Choroid plexus epithelial cell (primary cell): ENCODE data around the gene PEX16.
A peak's percentile ranks its signal among the peaks of the same experiment; 100 is the strongest.

ENCODE experiments used
- DNase-seq: peaks from one replicate; pipeline ENCODE4 v3.0.0-alpha.2; 2010; ENCODE audit warnings: low read depth
- H3K4me3 ChIP-seq: 2 replicates; pipeline ENCODE4 v1.5.1; 2011; ENCODE audit warnings: low read depth, mild to moderate bottlenecking, control low read depth, low read length, moderate library complexity
- TF ChIP-seq, protein P1 (sequence below): conservative IDR thresholded peaks from 2 replicates; pipeline ENCODE4 v1.5.1; 2011; ENCODE audit warnings: low read depth, mild to moderate bottlenecking, control low read depth, inconsistent platforms, low read length, moderate library complexity

PEX16 gene

DNA sequence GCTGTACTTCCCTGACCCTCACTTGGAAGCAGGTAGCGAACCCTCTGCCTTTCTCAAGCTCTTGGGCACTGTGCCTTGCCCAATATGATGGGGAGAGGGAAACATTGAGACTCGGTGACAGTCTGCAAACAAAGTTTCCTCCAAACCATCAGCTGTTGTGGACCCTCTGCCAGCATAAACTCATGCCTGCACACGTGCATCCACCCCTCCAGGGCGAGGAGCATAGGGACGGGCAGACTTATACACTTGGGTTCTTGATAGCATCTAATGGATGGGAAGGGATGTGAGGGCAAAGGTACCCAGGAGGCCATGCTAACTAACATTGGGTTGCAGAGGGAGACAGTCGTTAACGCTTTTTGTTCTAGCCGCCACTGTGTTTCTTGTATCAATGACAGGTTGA lies 40.5 kb downstream of the PEX16 start:
- no peak for DNase-seq
- no peak overlapping the region for H3K4me3 ChIP-seq
- TF ChIP-seq, protein P1, sequence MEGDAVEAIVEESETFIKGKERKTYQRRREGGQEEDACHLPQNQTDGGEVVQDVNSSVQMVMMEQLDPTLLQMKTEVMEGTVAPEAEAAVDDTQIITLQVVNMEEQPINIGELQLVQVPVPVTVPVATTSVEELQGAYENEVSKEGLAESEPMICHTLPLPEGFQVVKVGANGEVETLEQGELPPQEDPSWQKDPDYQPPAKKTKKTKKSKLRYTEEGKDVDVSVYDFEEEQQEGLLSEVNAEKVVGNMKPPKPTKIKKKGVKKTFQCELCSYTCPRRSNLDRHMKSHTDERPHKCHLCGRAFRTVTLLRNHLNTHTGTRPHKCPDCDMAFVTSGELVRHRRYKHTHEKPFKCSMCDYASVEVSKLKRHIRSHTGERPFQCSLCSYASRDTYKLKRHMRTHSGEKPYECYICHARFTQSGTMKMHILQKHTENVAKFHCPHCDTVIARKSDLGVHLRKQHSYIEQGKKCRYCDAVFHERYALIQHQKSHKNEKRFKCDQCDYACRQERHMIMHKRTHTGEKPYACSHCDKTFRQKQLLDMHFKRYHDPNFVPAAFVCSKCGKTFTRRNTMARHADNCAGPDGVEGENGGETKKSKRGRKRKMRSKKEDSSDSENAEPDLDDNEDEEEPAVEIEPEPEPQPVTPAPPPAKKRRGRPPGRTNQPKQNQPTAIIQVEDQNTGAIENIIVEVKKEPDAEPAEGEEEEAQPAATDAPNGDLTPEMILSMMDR: no peak

DNA sequence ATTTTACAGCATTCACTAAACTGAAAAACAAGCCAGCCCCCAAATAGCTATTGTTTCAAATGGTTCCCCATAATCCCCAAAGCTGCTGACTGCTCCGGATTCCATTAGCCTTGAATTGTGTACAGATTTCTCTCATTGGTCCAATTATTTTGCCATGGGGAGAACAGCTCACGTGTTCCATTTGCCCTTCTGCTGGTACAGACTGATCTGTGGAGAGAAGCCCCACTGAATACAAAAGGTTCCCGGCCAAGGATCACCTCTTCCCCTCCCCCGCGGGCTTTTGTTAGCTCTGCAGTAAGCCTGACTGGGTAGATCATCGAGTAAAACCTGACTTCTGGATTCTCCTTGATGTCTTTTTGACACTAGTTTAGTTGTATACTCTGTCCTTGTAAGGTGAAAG lies 41.3 kb downstream of the PEX16 start:
- DNase-seq: no peak
- TF ChIP-seq, protein P1: no peak

DNA sequence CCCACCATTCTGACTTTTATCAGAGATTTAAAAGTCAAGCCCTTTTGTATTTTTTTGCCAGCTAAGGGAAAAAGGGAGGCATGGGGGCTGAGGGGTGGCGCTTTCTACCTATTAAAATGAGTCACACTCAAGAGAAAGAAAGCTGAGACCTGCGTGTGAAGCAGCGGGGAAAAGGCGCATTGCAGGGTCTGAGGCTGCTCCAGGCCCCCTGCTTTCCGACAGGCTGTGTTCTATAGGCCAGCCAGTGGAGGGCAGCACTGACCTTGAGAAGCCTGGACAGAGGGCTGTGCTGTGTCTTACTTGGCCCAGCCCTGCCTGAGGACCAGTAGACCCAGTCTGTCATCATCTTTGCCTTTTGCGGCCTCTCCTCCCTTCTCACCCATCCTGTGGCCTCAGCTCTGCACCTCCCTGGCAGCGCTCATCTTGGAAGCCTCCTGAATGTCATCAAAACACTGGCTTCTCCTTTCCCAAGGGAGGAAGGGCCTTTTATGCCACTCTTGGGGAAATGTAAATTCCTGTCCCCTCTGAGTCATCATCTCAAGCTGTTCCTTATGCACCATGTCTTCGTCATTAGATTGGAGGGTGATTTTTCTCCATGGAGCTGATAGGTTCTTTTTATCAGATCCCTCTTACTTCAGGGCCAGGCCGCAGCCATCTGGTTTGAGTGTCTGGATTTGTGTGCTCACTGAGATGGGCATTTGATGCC lies 44.9 kb downstream of the PEX16 start:
- TF ChIP-seq, protein P1: peak; percentile 93
- DNase-seq: peak; percentile 89
- no peak overlapping the region for H3K4me3 ChIP-seq

More for the DNA sequence above, 41.3 kb downstream of the PEX16 start:
- H3K4me3 ChIP-seq: no peak overlapping the region

DNA sequence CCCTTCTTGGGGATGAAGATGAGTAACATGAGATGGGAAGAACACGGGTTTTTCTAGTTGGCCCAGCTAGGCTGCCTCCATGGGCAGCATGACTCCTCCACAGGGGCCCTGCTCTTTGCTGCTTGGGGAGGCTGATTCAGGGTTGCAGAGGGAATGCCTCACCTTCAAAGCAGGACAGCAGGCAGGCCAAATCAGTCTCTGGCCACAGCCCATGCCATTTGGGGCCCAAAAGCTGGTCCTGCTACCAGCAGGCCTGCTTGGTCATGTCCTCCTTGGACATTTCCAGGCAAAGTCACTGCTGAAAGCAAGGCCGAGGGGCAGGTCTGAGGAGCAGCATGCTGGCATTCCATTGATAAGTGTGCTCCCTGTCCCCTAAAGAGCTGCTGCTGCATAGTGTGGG lies 46.0 kb downstream of the PEX16 start:
- TF ChIP-seq, protein P1: no peak
- DNase-seq: no peak
- H3K4me3 ChIP-seq: no peak overlapping the region

DNA sequence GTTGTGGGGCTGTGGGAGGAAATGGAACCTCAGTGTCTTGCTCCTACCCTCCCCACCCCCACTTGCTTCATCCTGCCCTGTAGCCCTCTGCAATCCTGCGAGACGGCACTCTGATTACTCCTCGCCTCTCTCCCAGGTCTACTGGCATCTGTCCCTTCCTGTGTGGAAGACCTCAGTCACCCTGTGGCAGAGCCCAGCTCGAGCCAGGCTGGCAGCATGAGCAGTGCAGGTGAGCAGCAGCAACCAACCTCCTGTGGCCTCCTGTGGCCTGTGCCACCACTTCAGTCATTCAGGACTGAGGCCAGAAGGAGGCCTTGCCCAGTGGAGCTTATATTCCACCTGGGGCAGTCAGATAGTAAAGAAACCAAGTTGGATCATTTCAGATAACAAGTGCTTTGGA lies 47.0 kb downstream of the PEX16 start:
- TF ChIP-seq, protein P1: no peak
- DNase-seq: no peak
- no peak overlapping the region for H3K4me3 ChIP-seq

DNA sequence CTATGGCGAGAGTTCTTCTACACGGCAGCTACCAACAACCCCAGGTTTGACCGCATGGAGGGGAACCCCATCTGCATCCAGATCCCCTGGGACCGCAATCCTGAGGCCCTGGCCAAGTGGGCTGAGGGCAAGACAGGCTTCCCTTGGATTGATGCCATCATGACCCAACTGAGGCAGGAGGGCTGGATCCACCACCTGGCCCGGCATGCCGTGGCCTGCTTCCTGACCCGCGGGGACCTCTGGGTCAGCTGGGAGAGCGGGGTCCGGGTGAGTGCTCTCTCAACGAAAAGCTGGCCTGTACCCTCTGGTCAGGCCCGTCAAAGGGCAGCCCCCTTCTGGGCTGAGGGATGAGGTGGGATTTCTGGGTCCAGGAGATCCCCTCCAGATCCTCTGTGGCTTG lies 48.1 kb downstream of the PEX16 start:
- TF ChIP-seq, protein P1: no peak
- no peak for DNase-seq
- H3K4me3 ChIP-seq: no peak overlapping the region

DNA sequence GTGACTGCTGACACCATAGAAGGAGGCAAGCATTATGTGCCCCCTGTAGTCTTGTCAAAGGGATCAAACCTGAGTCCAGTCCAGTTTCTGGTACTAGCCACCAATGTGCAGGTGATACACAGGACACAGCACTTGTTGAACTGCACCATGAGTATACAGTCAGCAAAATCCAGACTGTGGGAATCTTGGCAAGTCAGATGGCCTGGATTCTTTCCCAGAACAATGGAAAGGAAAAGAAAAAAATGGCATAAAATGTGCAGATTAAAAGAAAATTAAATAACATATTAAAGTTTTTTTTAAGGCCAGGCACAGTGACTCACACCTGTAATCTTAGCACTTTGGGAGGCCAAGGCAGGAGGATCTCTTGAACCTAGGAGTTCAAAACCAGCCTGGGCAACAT lies 53.6 kb downstream of the PEX16 start:
- TF ChIP-seq, protein P1: no peak
- no peak overlapping the region for H3K4me3 ChIP-seq
- no peak for DNase-seq
